Left ventricle myocardium inferior (tissue), 1 donor: ENCODE measurements around the gene DAD1. TPM values are rescaled to one million over a fixed set of nuclear protein-coding genes. Genes with fewer than 3 reads are reported as not detected.

Source experiments
- DNase-seq: peaks from one replicate; pipeline ENCODE4 v3.0.0-alpha.2; 2020
- H3K27ac ChIP-seq: fragments of 200-600 bp; replicated peaks from 2 replicates; pipeline ENCODE4 v1.8.0; 2021
- H3K27me3 ChIP-seq: fragments of 200-600 bp; 2 replicates; pipeline ENCODE4 v1.8.0; 2021; ENCODE audit warnings: low read depth
- H3K36me3 ChIP-seq: fragments of 200-600 bp; 2 replicates; pipeline ENCODE4 v1.8.0; 2021
- H3K4me1 ChIP-seq: fragments of 200-600 bp; 2 replicates; pipeline ENCODE4 v1.8.0; 2021
- H3K4me3 ChIP-seq: fragments of 200-600 bp; 2 replicates; pipeline ENCODE4 v1.8.0; 2021; ENCODE audit warnings: mild to moderate bottlenecking, moderate library complexity
- H3K9me3 ChIP-seq: fragments of 200-600 bp; replicated peaks from 2 replicates; pipeline ENCODE4 v1.8.0; 2021
- intact Hi-C: fragments of 100-400 bp; cut with micrococcal nuclease; formaldehyde crosslinking; loops from one replicate; pipeline ENCODE4 v1.11.0; 2022
- total RNA-seq: library from RNA; stranded (reverse); fragmentation: NEBNext Ultra II Directional; extraction: Animal tissue kit (Norgen Biotek cat#: 25700); gene quantifications from one replicate; pipeline ENCODE4 v1.2.1, GENCODE V29; 2021
- TF ChIP-seq, protein P1 (sequence below): fragments of 200-600 bp; IDR thresholded peaks from 2 replicates; pipeline ENCODE4 v1.8.0; 2021; ENCODE audit warnings: antibody characterized with exemption, mild to moderate bottlenecking, borderline replicate concordance
- donor health status: DM: no; HTN: yes; CAD: no; lungs with severe emphysema.

The DAD1 gene
- total RNA-seq, 1 donor from 2014 or later: 118 TPM

- no peaks in the 10 kb centered on the region for H3K36me3 ChIP-seq
- intact Hi-C loops: loop anchor here (10.0 kb wide), 1 partner anchor 163 kb away; no protein-coding TSS in a partner anchor
- H3K27ac ChIP-seq: peak overlapping the region; percentile 67
- H3K27me3 ChIP-seq: no peaks in the 10 kb centered on the region
- H3K4me3 ChIP-seq: no peak overlapping the region
- peaks cover 44% of the 10 kb centered on the region for H3K4me1 ChIP-seq
- no peaks in the 10 kb centered on the region for H3K9me3 ChIP-seq
- DNase-seq: no peak
- TF ChIP-seq, protein P1, sequence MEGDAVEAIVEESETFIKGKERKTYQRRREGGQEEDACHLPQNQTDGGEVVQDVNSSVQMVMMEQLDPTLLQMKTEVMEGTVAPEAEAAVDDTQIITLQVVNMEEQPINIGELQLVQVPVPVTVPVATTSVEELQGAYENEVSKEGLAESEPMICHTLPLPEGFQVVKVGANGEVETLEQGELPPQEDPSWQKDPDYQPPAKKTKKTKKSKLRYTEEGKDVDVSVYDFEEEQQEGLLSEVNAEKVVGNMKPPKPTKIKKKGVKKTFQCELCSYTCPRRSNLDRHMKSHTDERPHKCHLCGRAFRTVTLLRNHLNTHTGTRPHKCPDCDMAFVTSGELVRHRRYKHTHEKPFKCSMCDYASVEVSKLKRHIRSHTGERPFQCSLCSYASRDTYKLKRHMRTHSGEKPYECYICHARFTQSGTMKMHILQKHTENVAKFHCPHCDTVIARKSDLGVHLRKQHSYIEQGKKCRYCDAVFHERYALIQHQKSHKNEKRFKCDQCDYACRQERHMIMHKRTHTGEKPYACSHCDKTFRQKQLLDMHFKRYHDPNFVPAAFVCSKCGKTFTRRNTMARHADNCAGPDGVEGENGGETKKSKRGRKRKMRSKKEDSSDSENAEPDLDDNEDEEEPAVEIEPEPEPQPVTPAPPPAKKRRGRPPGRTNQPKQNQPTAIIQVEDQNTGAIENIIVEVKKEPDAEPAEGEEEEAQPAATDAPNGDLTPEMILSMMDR: no peak
Observed at GRCh38 chr14:22557846-22558220, 31.2 kb downstream of the DAD1 start.

- Histone ChIP-seq H3K36me3 (no peaks in the 10 kb centered on the region), H3K27me3 (no peaks in the 10 kb centered on the region), H3K4me3 (peak overlapping the region; percentile 49), H3K9me3 (no peaks in the 10 kb centered on the region), H3K4me1 (peaks cover 44% of the 10 kb centered on the region), H3K27ac (peak overlapping the region; percentile 59)
- intact Hi-C loops: loop anchor here (10.0 kb wide), 1 partner anchor 162 kb away; no protein-coding TSS in a partner anchor
- DNase-seq: peak; percentile 83
- TF ChIP-seq, protein P1: peak; percentile 98
Observed at GRCh38 chr14:22556990-22557623, 31.9 kb downstream of the DAD1 start.

DNA sequence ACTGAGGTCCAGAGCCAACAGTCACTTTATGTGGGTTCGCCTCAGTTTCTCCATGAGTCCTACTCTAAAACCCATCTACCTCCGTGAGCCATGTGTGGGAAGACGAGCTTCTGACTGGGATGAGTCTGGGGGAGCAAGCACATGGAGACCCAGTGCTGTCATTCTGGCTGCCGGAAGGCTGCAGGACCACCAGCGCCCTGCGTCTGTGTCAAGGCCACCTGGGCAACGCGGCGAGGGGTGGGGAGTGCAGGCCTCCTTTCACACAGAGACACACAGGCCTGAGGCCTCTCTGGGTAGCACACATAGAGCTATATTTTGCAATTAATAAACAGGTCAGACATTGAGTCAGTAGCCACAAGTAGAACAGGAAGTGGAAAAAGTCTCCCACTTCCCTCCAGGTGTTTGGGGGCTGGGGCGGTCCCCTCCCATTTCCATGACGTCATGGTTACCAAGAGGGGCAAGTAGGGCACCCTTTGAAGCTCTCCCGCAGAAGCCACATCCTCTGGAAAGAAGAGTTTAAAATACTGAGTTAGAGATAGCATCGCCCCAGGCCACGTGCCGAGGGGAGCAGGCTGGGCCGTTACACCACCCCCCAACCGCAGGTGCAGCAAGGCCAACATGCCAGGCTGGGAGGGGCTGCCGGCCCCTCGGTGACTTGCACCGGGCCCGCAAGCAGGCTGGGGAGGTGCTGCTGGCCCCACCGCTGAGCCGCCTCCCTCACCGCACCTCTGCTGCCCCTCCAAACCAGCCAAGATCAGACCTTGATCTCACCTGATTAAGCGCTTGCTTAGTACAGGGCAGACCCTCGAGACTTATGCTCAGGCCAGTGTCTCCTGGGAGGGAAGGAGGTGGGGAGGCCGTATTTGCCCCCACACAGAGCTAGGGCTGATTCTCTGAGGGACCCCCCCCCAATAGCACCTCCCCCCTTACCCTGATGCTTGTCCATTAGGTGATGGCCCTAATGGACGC lies 32.7 kb downstream of the DAD1 start:
- Histone ChIP-seq H3K27me3 (no peaks in the 10 kb centered on the region), H3K36me3 (no peaks in the 10 kb centered on the region), H3K27ac (peak overlapping the region; percentile 59), H3K9me3 (no peaks in the 10 kb centered on the region), H3K4me1 (peaks cover 44% of the 10 kb centered on the region), H3K4me3 (peak overlapping the region; percentile 49)
- TF ChIP-seq, protein P1: no peak
- DNase-seq: no peak
- intact Hi-C loops: loop anchor here (10.0 kb wide), 1 partner anchor 162 kb away; no protein-coding TSS in a partner anchor

GRCh38 chr14:22555384-22556011 lies 33.5 kb downstream of the DAD1 start:
- TF ChIP-seq, protein P1: no peak
- intact Hi-C loops: loop anchor here (10.0 kb wide), 1 partner anchor 161 kb away; no protein-coding TSS in a partner anchor
- Histone ChIP-seq H3K36me3 (no peaks in the 10 kb centered on the region), H3K4me1 (peaks cover 50% of the 10 kb centered on the region), H3K27me3 (no peaks in the 10 kb centered on the region), H3K4me3 (no peak overlapping the region), H3K9me3 (no peaks in the 10 kb centered on the region), H3K27ac (no peak overlapping the region)
- no peak for DNase-seq
